HEK293 (cell line): ENCODE data around the gene BMS1.

Experiments used
- ZBTB1 ChIP-seq: fragments of 450-650 bp; formaldehyde crosslinking; IDR thresholded peaks from 2 replicates; pipeline ENCODE4 v1.5.1; 2016; ENCODE audit warnings: missing biosample characterization, missing genetic modification characterization
- ZEB2 ChIP-seq: fragments of 450-650 bp; formaldehyde crosslinking; IDR thresholded peaks from 2 replicates; pipeline ENCODE4 v1.5.1; 2016; ENCODE audit warnings: missing biosample characterization, missing genetic modification characterization
- ZFP3 ChIP-seq: fragments of 450-650 bp; formaldehyde crosslinking; IDR thresholded peaks from 2 replicates; pipeline ENCODE4 v1.5.1; 2016; ENCODE audit warnings: low read depth, missing biosample characterization, missing genetic modification characterization
- ZNF48 ChIP-seq: fragments of 450-650 bp; formaldehyde crosslinking; IDR thresholded peaks from 2 replicates; pipeline ENCODE4 v1.5.1; 2016; ENCODE audit warnings: missing biosample characterization, missing genetic modification characterization
- TF ChIP-seq, protein P1 (sequence below): fragments of 450-650 bp; formaldehyde crosslinking; IDR thresholded peaks from 2 replicates; pipeline ENCODE4 v1.5.1; 2016; ENCODE audit warnings: missing biosample characterization, missing genetic modification characterization

DNA sequence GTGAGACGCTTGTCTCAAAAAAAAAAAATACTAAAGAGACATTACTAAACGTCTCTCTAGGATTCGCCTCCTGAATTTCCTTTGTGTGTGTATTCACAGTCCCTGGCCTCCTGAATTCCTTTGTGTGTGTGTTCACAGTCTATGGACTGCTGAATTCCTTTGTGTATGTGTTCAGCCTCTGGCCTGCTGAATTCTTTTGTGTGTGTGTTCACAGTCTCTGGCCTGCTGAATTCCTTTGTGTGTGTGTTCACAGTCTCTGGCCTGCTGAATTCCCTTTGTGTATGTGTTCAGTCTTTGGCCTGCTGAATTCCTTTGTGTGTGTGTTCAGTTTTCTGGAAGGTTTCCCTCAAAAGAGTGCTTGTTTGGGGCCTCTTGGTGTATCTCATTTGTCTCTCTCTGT, 8.2 kb downstream of the BMS1 start:
- TF ChIP-seq, protein P1, sequence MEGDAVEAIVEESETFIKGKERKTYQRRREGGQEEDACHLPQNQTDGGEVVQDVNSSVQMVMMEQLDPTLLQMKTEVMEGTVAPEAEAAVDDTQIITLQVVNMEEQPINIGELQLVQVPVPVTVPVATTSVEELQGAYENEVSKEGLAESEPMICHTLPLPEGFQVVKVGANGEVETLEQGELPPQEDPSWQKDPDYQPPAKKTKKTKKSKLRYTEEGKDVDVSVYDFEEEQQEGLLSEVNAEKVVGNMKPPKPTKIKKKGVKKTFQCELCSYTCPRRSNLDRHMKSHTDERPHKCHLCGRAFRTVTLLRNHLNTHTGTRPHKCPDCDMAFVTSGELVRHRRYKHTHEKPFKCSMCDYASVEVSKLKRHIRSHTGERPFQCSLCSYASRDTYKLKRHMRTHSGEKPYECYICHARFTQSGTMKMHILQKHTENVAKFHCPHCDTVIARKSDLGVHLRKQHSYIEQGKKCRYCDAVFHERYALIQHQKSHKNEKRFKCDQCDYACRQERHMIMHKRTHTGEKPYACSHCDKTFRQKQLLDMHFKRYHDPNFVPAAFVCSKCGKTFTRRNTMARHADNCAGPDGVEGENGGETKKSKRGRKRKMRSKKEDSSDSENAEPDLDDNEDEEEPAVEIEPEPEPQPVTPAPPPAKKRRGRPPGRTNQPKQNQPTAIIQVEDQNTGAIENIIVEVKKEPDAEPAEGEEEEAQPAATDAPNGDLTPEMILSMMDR (tag by site-specific recombination): no peak
- TF ChIP-seq ZFP3 (tag by site-specific recombination): no peak
- TF ChIP-seq ZNF48 (tag by site-specific recombination): no peak
- no peak for TF ChIP-seq ZEB2
- TF ChIP-seq ZBTB1: no peak
